RWPE1 (cell line): Measurements from ENCODE around the gene AUTS2.

Experiments used
- CTCF ChIA-PET: fragments of 350-600 bp; sonication (Branson Sonifier 250); formaldehyde crosslinking; extraction: SDS; loops from one replicate; lab custom pipeline; 2021; lab: Yijun Ruan, JAX
- POLR2A ChIA-PET: fragments of 400-600 bp; formaldehyde crosslinking; extraction: SDS; loops from one replicate; lab custom pipeline; 2020; ENCODE audit warnings: antibody characterized with exemption; ENCODE audit not compliant: low non-redundant PET; lab: Yijun Ruan, JAX
- DNase-seq: peaks from one replicate; pipeline ENCODE4 v3.0.0; 2012; ENCODE audit warnings: low spot score
- H3K27ac ChIP-seq: fragments of 450-650 bp; 2 replicates; pipeline ENCODE4 v1.5.1; 2017
- CTCF ChIP-seq: fragments of 450-650 bp; conservative IDR thresholded peaks from 2 replicates; pipeline ENCODE4 v1.5.1; 2017; ENCODE audit warnings: low read depth, mild to moderate bottlenecking

Gene AUTS2

DNA sequence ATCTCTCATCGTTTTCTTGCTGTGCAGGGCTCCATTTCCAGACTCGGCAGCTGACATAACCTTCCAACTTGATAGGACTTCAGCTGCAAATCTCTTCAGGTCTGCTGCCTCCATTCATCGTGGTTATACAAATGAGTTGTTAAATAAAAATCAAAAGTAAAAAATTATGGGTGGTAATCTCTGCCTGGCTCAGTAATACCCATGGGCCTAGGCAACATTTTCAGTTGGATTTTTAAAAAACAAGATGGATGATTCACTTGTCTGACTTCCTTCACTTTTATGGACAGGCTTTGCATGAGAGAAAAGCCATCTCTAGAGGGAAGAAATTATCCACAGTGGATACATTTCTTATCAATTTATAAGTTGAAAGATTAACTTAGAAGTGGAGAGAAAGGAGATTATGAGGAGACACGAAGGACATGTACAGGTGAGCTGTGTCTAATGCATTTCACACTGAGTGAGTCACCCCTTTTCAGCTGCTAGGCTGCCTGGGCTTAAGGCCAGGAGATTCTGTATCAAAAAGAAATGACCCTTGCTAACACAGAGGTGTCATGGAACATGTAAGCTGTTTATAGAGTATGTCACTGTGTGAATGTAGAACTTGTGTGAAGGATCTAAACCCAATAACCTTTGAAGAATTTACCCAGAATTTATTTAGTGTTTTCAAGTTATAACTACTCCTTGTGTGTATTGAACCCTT lies 495.1 kb downstream of the AUTS2 start:
- H3K27ac ChIP-seq: no peak overlapping the region
- ChIA-PET POLR2A (no interaction called here), CTCF (interaction anchor here (0.5 to 0.6 kb wide), 2 partner anchors 491 to 713 kb away, joined by 3 to 4 read pairs; no protein-coding TSS in a partner anchor)
- TF ChIP-seq CTCF: no peak
- peak; percentile 36 for DNase-seq

GRCh38 chr7:70094831-70095230 lies 496.6 kb downstream of the AUTS2 start:
- CTCF ChIA-PET: interaction anchor here (0.5 kb wide), 1 partner anchor 653 kb away, joined by 3 read pairs; no protein-coding TSS in a partner anchor
- POLR2A ChIA-PET: no interaction called here
- no peak for DNase-seq
- no peak for TF ChIP-seq CTCF
- no peak overlapping the region for H3K27ac ChIP-seq

GRCh38 chr7:70097645-70098044 lies 499.4 kb downstream of the AUTS2 start:
- no peak for DNase-seq
- no peak overlapping the region for H3K27ac ChIP-seq
- POLR2A ChIA-PET: no interaction called here
- CTCF ChIA-PET: no interaction called here
- no peak for TF ChIP-seq CTCF

DNA sequence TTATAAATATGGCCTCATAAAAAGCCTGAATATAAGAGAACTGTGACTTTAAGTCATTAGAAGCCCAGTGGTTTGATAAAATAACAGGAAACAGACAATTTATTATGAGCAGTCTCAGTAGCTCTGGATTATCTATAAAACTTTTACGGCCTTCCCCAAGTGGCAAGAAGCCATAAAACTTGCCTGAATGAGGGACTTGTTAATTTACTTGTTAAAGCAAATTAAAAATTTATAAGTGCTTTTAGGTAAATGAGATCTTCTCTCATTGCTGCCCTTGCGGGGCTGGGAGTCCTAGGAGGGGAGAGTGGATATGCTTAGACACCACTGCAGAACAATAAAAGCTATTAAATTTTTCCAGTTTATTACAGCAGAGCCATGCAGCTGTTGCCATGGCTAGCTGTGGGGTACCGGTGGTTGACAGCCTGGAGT lies 499.9 kb downstream of the AUTS2 start:
- no peak overlapping the region for H3K27ac ChIP-seq
- TF ChIP-seq CTCF: no peak
- no peak for DNase-seq
- CTCF ChIA-PET: no interaction called here
- POLR2A ChIA-PET: no interaction called here

DNA sequence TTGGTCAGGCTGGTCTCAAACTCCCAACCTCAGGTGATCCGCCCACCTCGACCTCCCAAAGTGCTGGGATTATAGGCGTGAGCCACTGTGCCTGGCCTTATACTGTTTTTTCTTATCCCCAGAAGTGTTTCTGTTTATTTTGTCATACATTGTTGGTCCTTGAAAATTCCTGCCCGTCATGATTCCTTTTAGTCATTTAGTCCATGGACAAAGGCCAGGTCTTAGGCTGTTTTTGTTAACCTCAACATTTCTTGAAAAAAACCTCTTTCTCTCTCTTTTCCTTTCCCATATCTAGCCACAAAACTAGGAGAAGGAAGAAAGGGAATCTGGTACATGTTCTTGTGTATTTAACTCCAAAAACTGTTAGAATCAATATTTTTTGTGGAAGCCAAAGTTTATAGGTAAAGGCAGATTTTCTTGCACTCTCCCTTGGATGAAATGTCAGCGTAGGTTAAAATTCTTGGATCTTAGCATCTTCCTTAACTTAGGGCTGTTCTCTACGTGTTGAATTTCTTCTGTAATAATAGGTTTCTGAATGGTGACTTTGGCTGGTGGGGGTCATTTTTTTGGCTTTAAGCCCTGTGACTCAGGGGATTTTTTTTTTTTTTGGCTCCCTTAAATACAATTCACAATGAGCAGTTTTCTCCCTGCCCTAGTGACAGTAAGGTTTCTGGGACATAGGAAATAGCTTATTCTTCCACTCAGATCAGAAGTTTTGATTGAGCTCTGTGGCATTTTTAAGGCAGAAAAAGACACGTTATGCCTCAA lies 500.8 kb downstream of the AUTS2 start:
- CTCF ChIA-PET: no interaction called here
- no peak for DNase-seq
- no peak for TF ChIP-seq CTCF

GRCh38 chr7:70104243-70104642 lies 506.0 kb downstream of the AUTS2 start:
- CTCF ChIA-PET: no interaction called here
- POLR2A ChIA-PET: no interaction called here
- H3K27ac ChIP-seq: no peak overlapping the region
- no peak for DNase-seq
- TF ChIP-seq CTCF: no peak

More for the DNA sequence above, 500.8 kb downstream of the AUTS2 start:
- POLR2A ChIA-PET: no interaction called here
- no peak overlapping the region for H3K27ac ChIP-seq
